Esophagus muscularis mucosa (tissue), 4 donors: ENCODE measurements around the gene ADAT3. TPM values are rescaled to one million over a fixed set of nuclear protein-coding genes. Genes with fewer than 3 reads are reported as not detected.

ENCODE experiments used
- DNase-seq: peaks from one replicate; pipeline ENCODE4 v3.0.0-alpha.2; 2017; ENCODE audit errors: extremely low spot score
- H3K27ac ChIP-seq, 4 donors: fragments of 200-600 bp; sonication (generic); replicated peaks in 1 of 4; 1 replicate in 3 of 4; 2 replicates in 1 of 4; pipeline ENCODE4 v1.5.1; 2016 to 2019; ENCODE audit warnings: mild to moderate bottlenecking in 1 of 4
- H3K27me3 ChIP-seq, 4 donors: fragments of 200-600 bp; sonication (generic); one replicate each; pipeline versions ENCODE4 v1.5.1 to v1.6.0; 2016 to 2019
- H3K36me3 ChIP-seq, 4 donors: fragments of 200-600 bp; sonication (generic); one replicate each; pipeline ENCODE4 v1.5.1; 2016 to 2019
- H3K4me1 ChIP-seq, 4 donors: fragments of 200-600 bp; sonication (generic); one replicate each; pipeline ENCODE4 v1.5.1; 2016 to 2019
- H3K4me3 ChIP-seq, 4 donors: fragments of 200-600 bp; sonication (generic); 1 replicate in 2 of 4; 2 replicates in 2 of 4; pipeline ENCODE4 v1.5.1; 2016 to 2019; ENCODE audit warnings: mild to moderate bottlenecking in 4 of 4, moderate library complexity in 1 of 4
- H3K9me3 ChIP-seq, 4 donors: fragments of 200-600 bp; sonication (generic); 1 replicate in 3 of 4; 2 replicates in 1 of 4; pipeline ENCODE4 v1.5.1; 2016 to 2019
- EP300 ChIP-seq: sonication (generic); formaldehyde crosslinking; IDR thresholded peaks from one replicate; pipeline ENCODE4 v1.6.1; 2017; ENCODE audit warnings: antibody characterized with exemption
- POLR2A ChIP-seq: fragments of 450-650 bp; IDR thresholded peaks from one replicate; pipeline ENCODE4 v1.6.1; 2017; ENCODE audit warnings: antibody characterized with exemption, moderate library complexity, mild to moderate bottlenecking, low read depth
- POLR2AphosphoS5 ChIP-seq, 2 donors: sonication (generic); formaldehyde crosslinking; IDR thresholded peaks; one replicate each; pipeline ENCODE4 v1.6.1; 2017; ENCODE audit warnings: antibody characterized with exemption in 2 of 2
- WGBS: methylation state at CpG from one replicate; pipeline ENCODE4 v1.1.5; 2018; 5-methylcytosine and 5-hydroxymethylcytosine counted together
- intact Hi-C: fragments of 100-400 bp; cut with DNase I; formaldehyde crosslinking; loops from one replicate; pipeline ENCODE4 v1.15.1; 2023
- total RNA-seq, 4 donors: library from RNA; depleted of rRNA; stranded (reverse); fragments of >200 nt; gene quantifications; one replicate each; pipeline versions ENCODE4 v1.1.0 to v1.2.1, GENCODE V29; 2016
- TF ChIP-seq, protein P1 (sequence below), 3 experiments: fragments of 200-600 bp in 2 of 3; fragments of 450-650 bp in 1 of 3; sonication (generic) in 2 of 3; IDR thresholded peaks; one replicate each; pipeline ENCODE4 v1.5.1; 2017 to 2019; ENCODE audit warnings: antibody characterized with exemption in 3 of 3, mild to moderate bottlenecking in 2 of 3, moderate library complexity in 1 of 3

ADAT3 gene
- total RNA-seq, 4 donors from 2014 or later, result 3.8 to 5.6 (median 4.4) TPM

- 92% methylated on average over 31 of the region's 32 CpGs for WGBS
- no peaks in the 10 kb centered on the region for H3K27me3 ChIP-seq
- peaks cover 0 to 17% (median 11%) of the 10 kb centered on the region in 4 donors for H3K36me3 ChIP-seq
- DNase-seq, result no peak
- TF ChIP-seq EP300, result no peak
- TF ChIP-seq POLR2A, result no peak
- TF ChIP-seq, protein P1, sequence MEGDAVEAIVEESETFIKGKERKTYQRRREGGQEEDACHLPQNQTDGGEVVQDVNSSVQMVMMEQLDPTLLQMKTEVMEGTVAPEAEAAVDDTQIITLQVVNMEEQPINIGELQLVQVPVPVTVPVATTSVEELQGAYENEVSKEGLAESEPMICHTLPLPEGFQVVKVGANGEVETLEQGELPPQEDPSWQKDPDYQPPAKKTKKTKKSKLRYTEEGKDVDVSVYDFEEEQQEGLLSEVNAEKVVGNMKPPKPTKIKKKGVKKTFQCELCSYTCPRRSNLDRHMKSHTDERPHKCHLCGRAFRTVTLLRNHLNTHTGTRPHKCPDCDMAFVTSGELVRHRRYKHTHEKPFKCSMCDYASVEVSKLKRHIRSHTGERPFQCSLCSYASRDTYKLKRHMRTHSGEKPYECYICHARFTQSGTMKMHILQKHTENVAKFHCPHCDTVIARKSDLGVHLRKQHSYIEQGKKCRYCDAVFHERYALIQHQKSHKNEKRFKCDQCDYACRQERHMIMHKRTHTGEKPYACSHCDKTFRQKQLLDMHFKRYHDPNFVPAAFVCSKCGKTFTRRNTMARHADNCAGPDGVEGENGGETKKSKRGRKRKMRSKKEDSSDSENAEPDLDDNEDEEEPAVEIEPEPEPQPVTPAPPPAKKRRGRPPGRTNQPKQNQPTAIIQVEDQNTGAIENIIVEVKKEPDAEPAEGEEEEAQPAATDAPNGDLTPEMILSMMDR (IDR thresholded peaks at IDR 0.05), result no peak
- TF ChIP-seq POLR2AphosphoS5 (IDR thresholded peaks at IDR 0.05), result no peak
- peaks cover 0 to 24% (median 18%) of the 10 kb centered on the region in 4 donors for H3K4me1 ChIP-seq
- intact Hi-C loops, result no loop called here
- no peak overlapping the region for H3K27ac ChIP-seq
- no peaks in the 10 kb centered on the region for H3K9me3 ChIP-seq
- H3K4me3 ChIP-seq, result no peak overlapping the region
Observed at GRCh38 chr19:1959928-1960589, 54.9 kb downstream of the ADAT3 start.

- peaks cover 0 to 22% (median 7%) of the 10 kb centered on the region in 4 donors for H3K36me3 ChIP-seq
- TF ChIP-seq EP300 (no peak), POLR2A (no peak), POLR2AphosphoS5 (IDR thresholded peaks at IDR 0.05) (no peak)
- TF ChIP-seq, protein P1 (IDR thresholded peaks at IDR 0.05), result no peak
- no peak overlapping the region for H3K27ac ChIP-seq
- H3K27me3 ChIP-seq, result no peaks in the 10 kb centered on the region
- intact Hi-C loops, result no loop called here
- no peak for DNase-seq
- 92% methylated on average over 20 of the region's 42 CpGs for WGBS
- no peaks in the 10 kb centered on the region for H3K9me3 ChIP-seq
- H3K4me3 ChIP-seq, result no peak overlapping the region
- peaks cover 0 to 18% (median 12%) of the 10 kb centered on the region in 4 donors for H3K4me1 ChIP-seq
Observed at GRCh38 chr19:1961000-1961883, 56.0 kb downstream of the ADAT3 start.

- Histone ChIP-seq H3K4me3 (no peak overlapping the region), H3K36me3 (peaks cover 0 to 26% (median 10%) of the 10 kb centered on the region in 4 donors), H3K9me3 (no peaks in the 10 kb centered on the region), H3K27ac (no peak overlapping the region), H3K27me3 (no peaks in the 10 kb centered on the region), H3K4me1 (peaks cover 0 to 4% (median 2%) of the 10 kb centered on the region in 4 donors)
- TF ChIP-seq POLR2AphosphoS5 (IDR thresholded peaks at IDR 0.05), result no peak
- TF ChIP-seq, protein P1 (IDR thresholded peaks at IDR 0.05), result no peak
- TF ChIP-seq POLR2A, result no peak
- TF ChIP-seq EP300, result no peak
- no peak for DNase-seq
- WGBS, result 89% methylated on average over 10 of the region's 23 CpGs
- intact Hi-C loops, result no loop called here
Observed at GRCh38 chr19:1962674-1963073, 57.5 kb downstream of the ADAT3 start.

Other genes with a start within 250 kb of the ADAT3 start
- not detected for gene ONECUT3, start 151.9 kb upstream of the ADAT3 start, total RNA-seq
- under 1 TPM; 0.19 to 0.92 (median 0.66) TPM for gene ATP8B3, start 93.1 kb upstream of the ADAT3 start, total RNA-seq
- gene REXO1, start 56.9 kb upstream of the ADAT3 start, total RNA-seq, result 10 to 100 TPM; 16.2 to 36.0 (median 26.1) TPM
- gene KLF16, start 41.8 kb upstream of the ADAT3 start, total RNA-seq, result 10 to 100 TPM in 1 of 4 donors, 1 to 10 TPM in 3; 2.5 to 10.8 (median 8.5) TPM
- gene ABHD17A, start 19.9 kb upstream of the ADAT3 start, total RNA-seq, result 100 to 1,000 TPM in 2 of 4 donors, 10 to 100 TPM in 2; 89.7 to 125 (median 102) TPM
- gene SCAMP4, start within 50 bp of the ADAT3 start, total RNA-seq, result 10 to 100 TPM; 26.6 to 76.5 (median 59.3) TPM
- gene CSNK1G2, start 35.8 kb downstream of the ADAT3 start, total RNA-seq, result 10 to 100 TPM; 34.1 to 52.6 (median 48.5) TPM
- 100 to 1,000 TPM in 1 of 4 donors, 10 to 100 TPM in 3; 52.8 to 137 (median 77.1) TPM for gene BTBD2, start 110.3 kb downstream of the ADAT3 start, total RNA-seq
- gene MKNK2, start 145.8 kb downstream of the ADAT3 start, total RNA-seq, result 100 to 1,000 TPM; 113 to 267 (median 193) TPM
- 10 to 100 TPM; 43.6 to 85.2 (median 56.3) TPM for gene MOB3A, start 190.9 kb downstream of the ADAT3 start, total RNA-seq
- 1 to 10 TPM; 1.9 to 6.0 (median 3.9) TPM for gene IZUMO4, start 191.5 kb downstream of the ADAT3 start, total RNA-seq
- gene AP3D1, start 246.2 kb downstream of the ADAT3 start, total RNA-seq, result 100 to 1,000 TPM in 2 of 4 donors, 10 to 100 TPM in 2; 76.0 to 156 (median 93.7) TPM